Measurements from ENCODE around the gene ZNF780B. TPM values are rescaled to one million over a fixed set of nuclear protein-coding genes. Genes with fewer than 3 reads are reported as not detected.

The ZNF780B gene
- total and polyA plus RNA-seq, 9 donors, result 5.7 to 16.4 (median 10.7) TPM

- H3K9me3 ChIP-seq (replicated peaks; ENCODE audit: control insufficient read depth, low read depth, low read length), result peaks cover 3% of the 10 kb centered on the region
- DNase-seq, result peak; percentile 10
Observed at GRCh38 chr19:40006273-40006691, 49.7 kb downstream of the ZNF780B start.

GRCh38 chr19:40005691-40006272, 50.2 kb downstream of the ZNF780B start:
- H3K27me3 ChIP-seq (ENCODE audit: control insufficient read depth, insufficient read depth, low read length), result no peaks in the 10 kb centered on the region
- H3K4me1 ChIP-seq (ENCODE audit: control insufficient read depth, insufficient read depth, low read length), result peaks cover 4% of the 10 kb centered on the region
- WGBS (ENCODE audit: insufficient coverage), result 100% methylated on average over 1 of the region's 4 CpGs
- peaks cover 3% of the 10 kb centered on the region for H3K9me3 ChIP-seq (replicated peaks; ENCODE audit: control insufficient read depth, low read depth, low read length)
- peaks cover 16% of the 10 kb centered on the region for H3K36me3 ChIP-seq (ENCODE audit: control insufficient read depth, insufficient read depth, low read length)
- no peak for DNase-seq
- H3K27ac ChIP-seq (ENCODE audit: low read length), result no peak overlapping the region
- no peak overlapping the region for H3K4me3 ChIP-seq (ENCODE audit: low read length)

More at GRCh38 chr19:40006273-40006691, 49.7 kb downstream of the ZNF780B start:
- Histone ChIP-seq H3K4me1 (ENCODE audit: control insufficient read depth, insufficient read depth, low read length) (peaks cover 4% of the 10 kb centered on the region), H3K4me3 (ENCODE audit: low read length) (no peak overlapping the region), H3K27ac (ENCODE audit: low read length) (no peak overlapping the region), H3K27me3 (ENCODE audit: control insufficient read depth, insufficient read depth, low read length) (no peaks in the 10 kb centered on the region), H3K36me3 (ENCODE audit: control insufficient read depth, insufficient read depth, low read length) (peaks cover 16% of the 10 kb centered on the region)
- WGBS (ENCODE audit: insufficient coverage), result no CpG with 5 or more reads among the region's 1 CpG

GRCh38 chr19:39998501-39998900, 57.5 kb downstream of the ZNF780B start:
- 95% methylated on average over 2 of the region's 4 CpGs for WGBS (ENCODE audit: insufficient coverage)

GRCh38 chr19:39997638-39998216, 58.3 kb downstream of the ZNF780B start:
- Histone ChIP-seq H3K36me3 (ENCODE audit: control insufficient read depth, insufficient read depth, low read length) (no peaks in the 10 kb centered on the region), H3K4me1 (ENCODE audit: control insufficient read depth, insufficient read depth, low read length) (peaks cover 12% of the 10 kb centered on the region), H3K4me3 (ENCODE audit: low read length) (peak overlapping the region; percentile 66), H3K27ac (ENCODE audit: low read length) (peak overlapping the region; percentile 89), H3K27me3 (ENCODE audit: control insufficient read depth, insufficient read depth, low read length) (no peaks in the 10 kb centered on the region), H3K9me3 (replicated peaks; ENCODE audit: control insufficient read depth, low read depth, low read length) (peaks cover 4% of the 10 kb centered on the region)
- DNase-seq, result no peak
- WGBS (ENCODE audit: insufficient coverage), result 96% methylated on average over 2 of the region's 5 CpGs

More at GRCh38 chr19:39998501-39998900, 57.5 kb downstream of the ZNF780B start:
- peaks cover 12% of the 10 kb centered on the region for H3K4me1 ChIP-seq (ENCODE audit: control insufficient read depth, insufficient read depth, low read length)
- peaks cover 4% of the 10 kb centered on the region for H3K9me3 ChIP-seq (replicated peaks; ENCODE audit: control insufficient read depth, low read depth, low read length)
- no peaks in the 10 kb centered on the region for H3K27me3 ChIP-seq (ENCODE audit: control insufficient read depth, insufficient read depth, low read length)
- DNase-seq, result no peak
- no peak overlapping the region for H3K4me3 ChIP-seq (ENCODE audit: low read length)
- no peak overlapping the region for H3K27ac ChIP-seq (ENCODE audit: low read length)
- H3K36me3 ChIP-seq (ENCODE audit: control insufficient read depth, insufficient read depth, low read length), result no peaks in the 10 kb centered on the region

GRCh38 chr19:39996811-39997637, 59.0 kb downstream of the ZNF780B start, which contains the start of gene ZNF546:
Gene ZNF546, plus strand, starts transcription at chr19:39997060. Its CDS starts 1,267 bp downstream, at chr19:39998327.
- peaks cover 12% of the 10 kb centered on the region for H3K4me1 ChIP-seq (ENCODE audit: control insufficient read depth, insufficient read depth, low read length)
- H3K27ac ChIP-seq (ENCODE audit: low read length), result peak within 1 kb of the TSS; percentile 89
- no peaks in the 10 kb centered on the region for H3K27me3 ChIP-seq (ENCODE audit: control insufficient read depth, insufficient read depth, low read length)
- peaks cover 4% of the 10 kb centered on the region for H3K9me3 ChIP-seq (replicated peaks; ENCODE audit: control insufficient read depth, low read depth, low read length)
- 4% methylated on average over 39 of the region's 53 CpGs for WGBS (ENCODE audit: insufficient coverage)
- no peaks in the 10 kb centered on the region for H3K36me3 ChIP-seq (ENCODE audit: control insufficient read depth, insufficient read depth, low read length)
- peak within 1 kb of the TSS; percentile 66 for H3K4me3 ChIP-seq (ENCODE audit: low read length)
- peak; percentile 96 for DNase-seq

GRCh38 chr19:39996218-39996810, 59.7 kb downstream of the ZNF780B start:
- H3K27ac ChIP-seq (ENCODE audit: low read length), result peak overlapping the region; percentile 89
- H3K27me3 ChIP-seq (ENCODE audit: control insufficient read depth, insufficient read depth, low read length), result no peaks in the 10 kb centered on the region
- no peaks in the 10 kb centered on the region for H3K36me3 ChIP-seq (ENCODE audit: control insufficient read depth, insufficient read depth, low read length)
- WGBS (ENCODE audit: insufficient coverage), result 3% methylated on average over 18 of the region's 19 CpGs
- H3K9me3 ChIP-seq (replicated peaks; ENCODE audit: control insufficient read depth, low read depth, low read length), result peaks cover 4% of the 10 kb centered on the region
- peak overlapping the region; percentile 66 for H3K4me3 ChIP-seq (ENCODE audit: low read length)
- peaks cover 12% of the 10 kb centered on the region for H3K4me1 ChIP-seq (ENCODE audit: control insufficient read depth, insufficient read depth, low read length)
- DNase-seq, result peak; percentile 51

GRCh38 chr19:39995794-39996193, 60.2 kb downstream of the ZNF780B start:
- Histone ChIP-seq H3K4me1 (ENCODE audit: control insufficient read depth, insufficient read depth, low read length) (peaks cover 12% of the 10 kb centered on the region), H3K27ac (ENCODE audit: low read length) (no peak overlapping the region), H3K36me3 (ENCODE audit: control insufficient read depth, insufficient read depth, low read length) (no peaks in the 10 kb centered on the region), H3K27me3 (ENCODE audit: control insufficient read depth, insufficient read depth, low read length) (no peaks in the 10 kb centered on the region), H3K9me3 (replicated peaks; ENCODE audit: control insufficient read depth, low read depth, low read length) (peaks cover 4% of the 10 kb centered on the region), H3K4me3 (ENCODE audit: low read length) (no peak overlapping the region)
- DNase-seq, result peak; percentile 33
- WGBS (ENCODE audit: insufficient coverage), result 60% methylated on average over 1 of the region's 1 CpG

- H3K4me1 ChIP-seq (ENCODE audit: control insufficient read depth, insufficient read depth, low read length), result peaks cover 12% of the 10 kb centered on the region
- H3K4me3 ChIP-seq (ENCODE audit: low read length), result no peak overlapping the region
- no peak overlapping the region for H3K27ac ChIP-seq (ENCODE audit: low read length)
- H3K27me3 ChIP-seq (ENCODE audit: control insufficient read depth, insufficient read depth, low read length), result no peaks in the 10 kb centered on the region
- peaks cover 4% of the 10 kb centered on the region for H3K9me3 ChIP-seq (replicated peaks; ENCODE audit: control insufficient read depth, low read depth, low read length)
- DNase-seq, result no peak
- no peaks in the 10 kb centered on the region for H3K36me3 ChIP-seq (ENCODE audit: control insufficient read depth, insufficient read depth, low read length)
Observed at GRCh38 chr19:39994361-39994760, 61.7 kb downstream of the ZNF780B start.

GRCh38 chr19:39993605-39994004, 62.4 kb downstream of the ZNF780B start:
- Histone ChIP-seq H3K27ac (ENCODE audit: low read length) (no peak overlapping the region), H3K27me3 (ENCODE audit: control insufficient read depth, insufficient read depth, low read length) (no peaks in the 10 kb centered on the region), H3K4me1 (ENCODE audit: control insufficient read depth, insufficient read depth, low read length) (peaks cover 12% of the 10 kb centered on the region), H3K9me3 (replicated peaks; ENCODE audit: control insufficient read depth, low read depth, low read length) (peaks cover 4% of the 10 kb centered on the region), H3K4me3 (ENCODE audit: low read length) (no peak overlapping the region), H3K36me3 (ENCODE audit: control insufficient read depth, insufficient read depth, low read length) (no peaks in the 10 kb centered on the region)
- 100% methylated on average over 1 of the region's 1 CpG for WGBS (ENCODE audit: insufficient coverage)
- no peak for DNase-seq

- Histone ChIP-seq H3K9me3 (replicated peaks; ENCODE audit: control insufficient read depth, low read depth, low read length) (peaks cover 24% of the 10 kb centered on the region), H3K4me1 (ENCODE audit: control insufficient read depth, insufficient read depth, low read length) (no peaks in the 10 kb centered on the region), H3K4me3 (ENCODE audit: low read length) (no peak overlapping the region), H3K36me3 (ENCODE audit: control insufficient read depth, insufficient read depth, low read length) (no peaks in the 10 kb centered on the region), H3K27me3 (ENCODE audit: control insufficient read depth, insufficient read depth, low read length) (no peaks in the 10 kb centered on the region), H3K27ac (ENCODE audit: low read length) (no peak overlapping the region)
- DNase-seq, result no peak
- no CpG with 5 or more reads among the region's 1 CpG for WGBS (ENCODE audit: insufficient coverage)
Observed at GRCh38 chr19:39987596-39987995, 68.4 kb downstream of the ZNF780B start.

Data from muscle of leg (tissue), 11 donors.